Glomerular endothelial cell (primary cell): ENCODE results near the gene LHX2. TPM values are rescaled to one million over a fixed set of nuclear protein-coding genes. Genes with fewer than 3 reads are reported as not detected.
"Not testable (repeated sequence)": the region's sequence is repeated elsewhere in the genome, so short reads cannot be mapped to it uniquely, and the experiment has no call there.

Source experiments
- DNase-seq: peaks from one replicate; pipeline ENCODE4 v3.0.0-alpha.2; 2011; ENCODE audit warnings: low read depth, low spot score; ENCODE audit errors: extremely low read depth
- total RNA-seq: library from RNA; depleted of rRNA; stranded (reverse); fragments of >200 nt; gene quantifications from 2 replicates; pipeline ENCODE4 v1.2.3, GENCODE V29; 2015

Gene LHX2
- total RNA-seq: not detected in 2 replicates

GRCh38 chr9:124011460-124012301 lies at the start of gene LHX2:
TSS of gene LHX2 (plus strand) at chr9:124011768. CDS start at chr9:124012349, 581 bp downstream.
- no peak for DNase-seq

- DNase-seq: no peak
These were observed 46.8 kb upstream of the LHX2 start for GRCh38 chr9:123964761-123965160.

- no peak for DNase-seq
These were observed 45.5 kb upstream of the LHX2 start for GRCh38 chr9:123965801-123966686.

DNA sequence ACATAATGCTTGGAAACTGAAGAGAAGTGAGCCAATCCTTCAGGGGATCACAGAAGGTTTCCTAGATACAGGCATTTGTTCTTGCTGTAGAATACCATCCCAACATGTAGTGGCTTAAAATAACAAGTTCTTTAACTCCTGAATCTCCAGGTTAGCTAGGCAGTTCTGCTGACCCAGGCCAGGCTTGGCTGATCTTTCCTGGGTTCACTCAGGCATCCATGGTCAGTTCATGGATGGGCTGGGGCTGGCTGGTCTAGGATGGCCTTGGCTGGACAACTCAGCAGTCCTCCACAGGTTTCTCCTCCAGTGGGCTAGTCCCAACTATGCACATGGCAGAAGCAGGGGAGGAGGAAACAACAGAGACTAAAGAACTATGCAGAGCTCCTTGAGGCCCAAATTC lies 44.2 kb upstream of the LHX2 start:
- DNase-seq: no peak

DNA sequence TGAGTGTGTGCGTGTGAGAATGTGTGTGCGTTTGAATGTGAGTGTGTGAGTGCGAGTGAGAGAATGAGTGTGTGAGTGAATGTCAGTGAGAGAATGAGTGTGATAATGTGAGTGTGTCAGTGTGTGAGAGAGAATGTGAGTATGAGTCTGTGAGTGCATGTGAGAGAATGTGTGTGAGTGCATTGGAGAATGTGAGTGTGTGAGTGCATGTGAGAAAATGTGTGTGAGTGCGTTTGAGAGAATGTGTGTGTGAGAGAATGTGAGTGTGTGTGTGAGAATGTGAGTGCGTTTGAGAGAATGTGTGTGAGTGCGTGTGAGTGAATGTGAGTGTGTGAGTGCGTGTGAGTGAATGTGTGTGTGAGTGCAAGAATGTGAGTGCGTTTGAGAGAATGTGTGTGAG lies 39.0 kb upstream of the LHX2 start:
- DNase-seq: no peak

DNA sequence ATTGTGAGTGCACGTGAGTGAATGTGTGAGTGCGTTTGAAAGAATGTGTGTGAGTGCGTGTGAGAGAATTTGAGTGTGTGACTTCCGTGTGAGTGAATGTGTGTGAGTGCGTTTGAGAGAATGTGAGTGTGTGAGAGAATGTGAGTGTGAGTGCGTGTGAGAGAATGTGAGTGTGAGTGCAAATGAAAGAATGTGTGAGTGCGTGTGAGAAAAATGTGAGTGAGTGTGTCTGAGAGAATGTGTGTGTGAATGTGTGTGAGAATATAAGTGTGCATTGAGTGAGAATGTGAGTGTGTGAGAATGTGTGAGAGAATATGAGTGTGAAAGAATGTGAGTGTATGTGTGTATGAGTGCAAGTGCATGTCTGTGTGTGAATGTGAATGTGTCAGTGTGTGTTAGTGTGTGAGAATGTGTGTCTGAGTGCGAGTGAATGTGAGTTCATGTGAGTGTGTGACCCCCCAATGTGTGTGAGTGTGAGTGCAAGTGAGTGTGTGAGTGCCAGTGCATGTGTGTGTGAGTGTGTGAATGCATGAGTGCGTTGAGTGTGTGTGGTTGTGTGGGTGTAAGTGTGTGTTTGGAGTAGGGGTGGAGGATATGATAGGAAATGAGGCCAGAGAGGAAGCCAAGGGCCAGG lies 37.9 kb upstream of the LHX2 start:
- DNase-seq: no peak

GRCh38 chr9:123974471-123974870 lies 37.1 kb upstream of the LHX2 start:
- no peak for DNase-seq

DNA sequence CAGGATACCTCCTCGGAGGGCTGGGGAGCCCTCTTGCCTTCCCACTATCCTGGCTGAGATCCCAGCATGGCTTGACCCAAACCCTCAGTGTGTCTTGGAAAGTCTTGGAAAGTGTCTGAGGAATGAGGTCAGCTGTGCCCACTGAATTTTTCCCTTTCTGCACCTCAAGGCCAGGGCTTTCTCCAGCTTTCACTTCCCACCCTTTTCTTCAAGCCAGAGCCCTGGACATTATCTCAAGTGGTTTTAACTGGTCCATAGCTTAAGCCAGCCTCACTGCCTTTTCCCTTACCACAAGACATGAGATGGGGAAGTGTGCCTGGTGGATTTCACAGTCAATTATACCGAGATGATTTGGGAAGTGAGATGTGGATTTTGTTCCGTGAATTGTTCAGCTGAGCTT lies 35.7 kb upstream of the LHX2 start:
- no peak for DNase-seq

GRCh38 chr9:123976579-123976978 lies 35.0 kb upstream of the LHX2 start:
- DNase-seq: not testable (repeated sequence)

GRCh38 chr9:123978981-123979380 lies 32.6 kb upstream of the LHX2 start:
- DNase-seq: no peak

DNA sequence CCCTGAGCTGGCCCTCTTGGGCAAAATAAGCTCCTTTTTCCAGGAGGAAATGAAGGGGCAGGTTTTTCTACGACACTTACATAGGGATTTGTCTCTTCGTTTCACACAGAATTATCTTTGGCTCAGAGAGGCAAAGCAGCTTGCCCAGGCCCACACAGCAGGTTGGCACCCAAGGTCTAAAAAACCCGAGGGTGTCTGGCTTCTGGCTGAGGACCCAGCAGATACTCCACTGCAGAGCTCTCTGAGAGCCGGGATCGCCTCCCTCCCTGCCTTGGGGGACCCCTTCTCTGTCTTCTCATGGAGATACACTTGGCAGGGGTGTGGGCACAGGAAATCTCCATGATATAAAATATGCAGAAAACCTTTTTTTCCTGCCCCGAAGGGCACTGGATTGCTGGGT lies 29.0 kb upstream of the LHX2 start:
- DNase-seq: no peak

DNA sequence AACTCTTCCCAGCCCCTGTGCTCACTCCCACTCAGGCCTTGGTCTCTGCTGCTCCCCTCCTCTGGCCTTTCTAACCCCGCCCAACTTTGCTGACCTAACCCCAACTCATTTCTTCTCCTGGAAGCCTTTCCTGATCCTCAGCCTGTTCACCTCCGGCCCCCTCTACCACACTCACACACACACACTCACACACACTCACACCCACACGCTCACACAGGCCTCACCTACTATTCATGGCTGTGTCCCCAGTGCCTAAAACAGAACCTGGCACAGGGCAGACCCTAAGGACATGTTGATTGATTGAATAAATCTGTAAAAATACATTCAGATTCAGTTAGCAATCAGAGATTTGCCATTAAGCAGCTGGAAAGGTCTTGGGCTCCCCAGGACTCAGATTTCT lies 28.5 kb upstream of the LHX2 start:
- DNase-seq: no peak

- no peak for DNase-seq
These were observed 26.8 kb upstream of the LHX2 start for GRCh38 chr9:123984802-123985201.

- no peak for DNase-seq
These were observed 25.7 kb upstream of the LHX2 start for GRCh38 chr9:123985869-123986268.

- DNase-seq: no peak
These were observed 21.1 kb upstream of the LHX2 start for GRCh38 chr9:123990427-123990826.

DNA sequence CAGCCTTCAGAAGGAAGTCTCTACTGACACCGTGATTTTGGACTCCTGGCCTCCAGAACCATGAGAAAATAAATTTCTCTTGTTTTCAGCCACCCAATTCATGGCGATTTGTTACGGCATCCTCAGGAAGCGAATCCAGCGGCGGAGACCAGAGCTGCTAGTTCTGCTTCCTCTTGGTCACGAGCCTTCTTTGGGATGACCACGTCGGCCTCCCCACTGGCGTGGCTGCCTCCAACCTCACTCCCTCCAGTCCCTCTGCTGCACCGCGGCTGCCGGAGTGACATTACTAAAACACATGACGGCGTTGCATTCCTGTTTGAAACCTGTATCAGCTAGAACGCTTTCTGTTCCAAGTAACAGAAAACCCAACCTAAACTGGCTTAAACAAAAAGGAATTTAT lies 18.9 kb upstream of the LHX2 start:
- DNase-seq: not testable (repeated sequence)

DNA sequence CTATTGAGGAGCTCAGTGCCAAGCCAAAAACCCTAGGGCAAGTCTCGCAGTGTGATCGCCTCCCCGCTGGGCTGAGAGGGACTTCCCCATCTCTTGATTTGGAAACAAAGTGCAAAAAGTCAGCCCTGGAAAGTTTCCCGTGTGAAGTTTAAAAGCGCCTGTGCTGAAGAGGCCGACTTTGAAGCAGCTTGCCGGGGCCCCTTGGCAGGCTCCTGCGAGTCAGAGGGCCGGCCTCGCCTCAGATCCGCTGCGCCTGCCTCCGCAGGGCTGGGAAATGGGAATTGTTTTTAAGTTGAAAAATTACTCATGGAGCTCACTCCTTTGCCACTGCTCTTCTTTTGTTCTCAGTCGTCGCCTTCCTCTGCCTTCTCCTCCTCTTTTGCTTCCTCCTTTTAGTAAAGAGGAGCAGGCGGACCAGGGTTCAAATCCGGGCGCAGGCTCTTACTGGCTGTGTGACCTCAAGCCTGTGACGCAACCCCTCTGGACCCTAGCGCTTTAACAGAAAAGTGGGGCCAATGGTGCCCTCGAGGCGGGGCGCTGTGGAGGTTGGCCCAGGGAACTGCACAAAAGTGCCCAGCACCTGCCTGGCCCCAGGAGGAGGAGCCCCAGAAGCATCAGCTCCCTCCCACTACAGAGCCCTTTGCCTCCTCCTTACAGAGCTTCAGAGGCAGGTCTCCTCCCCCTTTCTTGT lies 14.7 kb upstream of the LHX2 start:
- DNase-seq: no peak

GRCh38 chr9:123997665-123998277 lies 13.8 kb upstream of the LHX2 start:
- DNase-seq: no peak

- DNase-seq: no peak
These were observed 13.2 kb upstream of the LHX2 start for GRCh38 chr9:123998278-123998925.
